DND-41 (cell line): Measurements from ENCODE around the gene TLN1.
A peak's percentile ranks its signal among the peaks of the same experiment; 100 is the strongest.

Source experiments
- ATAC-seq: fragments of 200-7000 bp; cut with Tn5 transposase; 3 replicates; pipeline ENCODE4 v1.9.1; 2021; ENCODE audit warnings: low read depth; ENCODE audit not compliant: insufficient read depth
- DNase-seq: peaks from one replicate; pipeline ENCODE4 v3.0.0-alpha.2; 2020
- H2AFZ ChIP-seq: 2 replicates; pipeline ENCODE4 v1.6.0; 2012; ENCODE audit warnings: low read depth, low read length
- H3K27ac ChIP-seq: 2 replicates; pipeline ENCODE4 v1.5.1; 2012; ENCODE audit warnings: low read length, inconsistent platforms
- H3K27me3 ChIP-seq: fragments of 200-600 bp; sonication (generic); 2 replicates; pipeline ENCODE4 v1.6.0; 2012; ENCODE audit warnings: low read length, mild to moderate bottlenecking, inconsistent platforms; ENCODE audit not compliant: insufficient read depth, poor library complexity
- H3K36me3 ChIP-seq: 2 replicates; pipeline ENCODE4 v1.5.1; 2012; ENCODE audit warnings: low read length, inconsistent platforms; ENCODE audit not compliant: insufficient read depth
- H3K4me1 ChIP-seq: 2 replicates; pipeline ENCODE4 v1.5.1; 2012; ENCODE audit warnings: mild to moderate bottlenecking, low read length; ENCODE audit not compliant: insufficient read depth
- H3K4me2 ChIP-seq: 2 replicates; pipeline ENCODE4 v1.6.0; 2012; ENCODE audit warnings: mild to moderate bottlenecking, moderate library complexity, low read length, inconsistent platforms; ENCODE audit not compliant: insufficient read depth
- H3K4me3 ChIP-seq, 2 experiments: fragments of 200-600 bp in 1 of 2; shearing (Covaris generic) in 1 of 2; 2 replicates each; pipeline ENCODE4 v1.5.1; 2012 to 2016; ENCODE audit warnings: inconsistent platforms in 2 of 2, low read length in 2 of 2, mild to moderate bottlenecking in 2 of 2, low read depth in 1 of 2, moderate library complexity in 1 of 2
- H3K79me2 ChIP-seq: 2 replicates; pipeline ENCODE4 v1.6.0; 2012; ENCODE audit warnings: low read length, inconsistent platforms; ENCODE audit not compliant: insufficient read depth
- H3K9ac ChIP-seq: 2 replicates; pipeline ENCODE4 v1.6.0; 2012; ENCODE audit warnings: low read depth, mild to moderate bottlenecking, inconsistent platforms, low read length, moderate library complexity
- H3K9me3 ChIP-seq: 2 replicates; pipeline ENCODE4 v1.5.1; 2012; ENCODE audit warnings: low read length, moderate library complexity, mild to moderate bottlenecking, inconsistent platforms; ENCODE audit not compliant: insufficient read depth, severe bottlenecking
- H4K20me1 ChIP-seq: 2 replicates; pipeline ENCODE4 v1.6.0; 2012; ENCODE audit warnings: low read length; ENCODE audit not compliant: insufficient read depth
- EZH2 ChIP-seq: IDR thresholded peaks from 3 replicates; pipeline ENCODE4 v1.6.1; 2012; ENCODE audit warnings: borderline replicate concordance, low read depth, mild to moderate bottlenecking, moderate library complexity, low read length, inconsistent platforms; ENCODE audit not compliant: severe bottlenecking
- TF ChIP-seq, protein P1 (sequence below): IDR thresholded peaks from 2 replicates; pipeline ENCODE4 v1.5.1; 2012; ENCODE audit warnings: borderline replicate concordance, low read length, moderate library complexity, mild to moderate bottlenecking; ENCODE audit not compliant: poor library complexity, severe bottlenecking; ENCODE audit errors: extremely low read depth

TLN1 gene

DNA sequence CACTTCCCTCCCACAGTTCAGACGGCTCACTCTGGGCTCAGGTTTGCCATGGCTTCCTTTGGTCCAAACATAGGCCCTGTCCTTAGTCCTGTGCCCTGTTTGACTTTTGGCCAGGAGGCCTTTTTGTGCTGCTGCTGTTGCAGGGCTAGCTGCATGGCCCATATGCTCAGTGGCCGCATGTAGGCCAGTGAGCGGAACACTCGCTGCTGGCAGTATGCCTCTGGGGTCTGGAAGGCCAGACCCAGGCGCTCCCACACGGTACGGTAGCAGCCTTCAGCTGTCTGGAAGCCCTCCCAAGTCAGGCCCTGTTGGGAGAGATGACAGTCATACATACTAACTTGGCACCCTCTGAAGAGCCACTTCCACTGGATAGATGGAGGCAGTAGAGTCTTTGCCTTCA, 5.1 kb upstream of the TLN1 start:
- no peak for ATAC-seq
- no peaks in the 10 kb centered on the region for H3K27me3 ChIP-seq

DNA sequence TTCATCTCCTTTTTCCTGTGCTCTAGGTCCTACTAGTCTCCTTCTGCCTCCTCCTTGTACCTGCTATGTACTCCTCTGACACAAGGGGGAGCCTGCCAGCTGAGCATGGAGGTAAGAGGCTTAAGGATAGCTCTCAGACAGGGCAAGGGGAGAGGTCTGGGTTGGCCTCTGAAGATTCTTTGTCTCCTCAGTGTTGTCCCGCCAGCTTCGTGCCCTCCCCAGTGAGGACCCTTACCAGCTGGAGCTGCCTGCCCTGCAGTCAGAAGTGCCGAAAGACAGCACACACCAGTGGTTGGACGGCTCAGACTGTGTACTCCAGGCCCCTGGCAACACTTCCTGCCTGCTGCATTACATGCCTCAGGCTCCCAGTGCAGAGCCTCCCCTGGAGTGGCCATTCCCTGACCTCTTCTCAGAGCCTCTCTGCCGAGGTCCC, 4.2 kb upstream of the TLN1 start:
- Histone ChIP-seq H3K4me1 (peaks cover 18% of the 10 kb centered on the region), H4K20me1 (no peaks in the 10 kb centered on the region), H3K27ac (no peak overlapping the region), H2AFZ (no peak overlapping the region), H3K27me3 (no peaks in the 10 kb centered on the region), H3K79me2 (peaks cover 21% of the 10 kb centered on the region), H3K9me3 (no peaks in the 10 kb centered on the region), H3K36me3 (peaks cover 63% of the 10 kb centered on the region), H3K4me3 (no peak overlapping the region), H3K9ac (no peak overlapping the region), H3K4me2 (no peak overlapping the region)
- ATAC-seq (peak; percentile 39), DNase-seq (peak; percentile 74)
- TF ChIP-seq, protein P1, sequence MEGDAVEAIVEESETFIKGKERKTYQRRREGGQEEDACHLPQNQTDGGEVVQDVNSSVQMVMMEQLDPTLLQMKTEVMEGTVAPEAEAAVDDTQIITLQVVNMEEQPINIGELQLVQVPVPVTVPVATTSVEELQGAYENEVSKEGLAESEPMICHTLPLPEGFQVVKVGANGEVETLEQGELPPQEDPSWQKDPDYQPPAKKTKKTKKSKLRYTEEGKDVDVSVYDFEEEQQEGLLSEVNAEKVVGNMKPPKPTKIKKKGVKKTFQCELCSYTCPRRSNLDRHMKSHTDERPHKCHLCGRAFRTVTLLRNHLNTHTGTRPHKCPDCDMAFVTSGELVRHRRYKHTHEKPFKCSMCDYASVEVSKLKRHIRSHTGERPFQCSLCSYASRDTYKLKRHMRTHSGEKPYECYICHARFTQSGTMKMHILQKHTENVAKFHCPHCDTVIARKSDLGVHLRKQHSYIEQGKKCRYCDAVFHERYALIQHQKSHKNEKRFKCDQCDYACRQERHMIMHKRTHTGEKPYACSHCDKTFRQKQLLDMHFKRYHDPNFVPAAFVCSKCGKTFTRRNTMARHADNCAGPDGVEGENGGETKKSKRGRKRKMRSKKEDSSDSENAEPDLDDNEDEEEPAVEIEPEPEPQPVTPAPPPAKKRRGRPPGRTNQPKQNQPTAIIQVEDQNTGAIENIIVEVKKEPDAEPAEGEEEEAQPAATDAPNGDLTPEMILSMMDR, result peak; percentile 93
- no peak for TF ChIP-seq EZH2

More for the DNA sequence above, 5.1 kb upstream of the TLN1 start:
- Histone ChIP-seq H3K4me2 (no peak overlapping the region), H4K20me1 (no peaks in the 10 kb centered on the region), H3K27ac (no peak overlapping the region), H3K79me2 (peaks cover 14% of the 10 kb centered on the region), H3K4me3 (no peak overlapping the region), H2AFZ (no peak overlapping the region), H3K9me3 (no peaks in the 10 kb centered on the region), H3K9ac (no peak overlapping the region), H3K4me1 (peaks cover 19% of the 10 kb centered on the region), H3K36me3 (peaks cover 65% of the 10 kb centered on the region)
- DNase-seq, result no peak
- TF ChIP-seq EZH2, result no peak

DNA sequence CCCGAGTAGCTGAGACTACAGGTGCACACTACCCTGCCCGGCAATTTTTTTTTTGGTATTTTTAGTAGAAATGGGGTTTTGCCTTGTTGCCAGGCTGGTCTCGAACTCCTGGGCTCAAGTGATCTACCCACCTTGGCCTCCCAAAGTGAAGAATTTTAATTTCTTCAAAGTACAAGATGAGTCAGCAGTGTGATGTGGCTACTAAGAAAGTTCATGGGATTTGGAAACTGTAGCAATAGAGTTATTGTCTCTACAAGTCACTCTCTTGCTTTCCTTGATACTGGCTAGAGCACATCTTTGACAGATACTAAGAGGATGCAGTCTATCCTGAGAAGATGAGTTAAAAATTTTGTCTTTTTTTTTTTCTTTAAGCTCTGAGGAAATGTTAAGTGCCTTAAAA, 2.1 kb upstream of the TLN1 start:
- H3K9ac ChIP-seq, result no peak overlapping the region
- peaks cover 49% of the 10 kb centered on the region for H3K36me3 ChIP-seq
- no peaks in the 10 kb centered on the region for H3K27me3 ChIP-seq
- no peak overlapping the region for H2AFZ ChIP-seq
- no peak for TF ChIP-seq EZH2
- TF ChIP-seq, protein P1, result no peak
- peaks cover 39% of the 10 kb centered on the region for H3K4me1 ChIP-seq
- peaks cover 18% of the 10 kb centered on the region for H4K20me1 ChIP-seq
- no peak for ATAC-seq
- H3K4me2 ChIP-seq, result 0 out of 2 replicates have a peak overlapping the region, but pooled peaks have one; percentile 93
- DNase-seq, result no peak
- H3K79me2 ChIP-seq, result peaks cover 43% of the 10 kb centered on the region
- H3K4me3 ChIP-seq, result no peak overlapping the region
- H3K27ac ChIP-seq, result no peak overlapping the region
- no peaks in the 10 kb centered on the region for H3K9me3 ChIP-seq

DNA sequence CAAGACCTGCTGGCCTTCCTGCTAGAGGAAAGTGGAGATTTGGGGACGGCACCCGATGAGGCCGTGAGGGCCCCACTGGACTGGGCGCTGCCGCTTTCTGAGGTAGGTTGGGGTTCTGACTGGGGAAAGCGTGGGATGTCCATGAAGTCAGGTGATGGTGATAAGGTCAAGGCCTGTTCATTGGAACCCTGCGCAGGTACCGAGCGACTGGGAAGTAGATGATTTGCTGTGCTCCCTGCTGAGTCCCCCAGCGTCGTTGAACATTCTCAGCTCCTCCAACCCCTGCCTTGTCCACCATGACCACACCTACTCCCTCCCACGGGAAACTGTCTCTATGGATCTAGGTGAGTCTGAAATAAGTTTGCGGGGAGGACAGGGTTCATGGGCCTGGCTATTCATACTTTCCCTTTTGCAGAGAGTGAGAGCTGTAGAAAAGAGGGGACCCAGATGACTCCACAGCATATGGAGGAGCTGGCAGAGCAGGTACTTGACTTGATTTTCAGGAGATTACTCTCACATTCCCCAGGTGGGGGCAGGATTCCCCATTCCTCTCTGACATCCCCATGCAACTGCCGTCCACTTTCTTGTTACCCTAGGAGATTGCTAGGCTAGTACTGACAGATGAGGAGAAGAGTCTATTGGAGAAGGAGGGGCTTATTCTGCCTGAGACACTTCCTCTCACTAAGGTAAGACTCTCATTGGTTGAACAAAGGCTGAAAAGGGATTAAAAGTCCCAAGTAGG, 976 bp upstream of the TLN1 start:
- peaks cover 27% of the 10 kb centered on the region for H4K20me1 ChIP-seq
- TF ChIP-seq, protein P1, result peak; percentile 19
- TF ChIP-seq EZH2, result no peak
- H3K79me2 ChIP-seq, result peaks cover 54% of the 10 kb centered on the region
- no peaks in the 10 kb centered on the region for H3K9me3 ChIP-seq
- no peak for DNase-seq
- H3K27me3 ChIP-seq, result no peaks in the 10 kb centered on the region
- H3K4me2 ChIP-seq, result peak overlapping the region; percentile 93
- peak overlapping the region; percentile 71 for H2AFZ ChIP-seq
- peak overlapping the region; percentile 94 to 95 for H3K4me3 ChIP-seq
- H3K36me3 ChIP-seq, result peaks cover 47% of the 10 kb centered on the region
- no peak for ATAC-seq
- H3K9ac ChIP-seq, result peak overlapping the region; percentile 74
- H3K27ac ChIP-seq, result peak overlapping the region; percentile 76
- peaks cover 50% of the 10 kb centered on the region for H3K4me1 ChIP-seq
